SK-N-SH (cell line): ENCODE data around the gene PCAT6.

ENCODE experiments used
- EZH2phosphoT487 ChIP-seq: fragments of 200-600 bp; sonication (generic); IDR thresholded peaks from 2 replicates; pipeline ENCODE4 v1.6.1; 2017; ENCODE audit warnings: low read depth, mixed run types, mild to moderate bottlenecking, antibody characterized with exemption, moderate library complexity, borderline replicate concordance
- POLR2AphosphoS5 ChIP-seq: IDR thresholded peaks from 2 replicates; pipeline ENCODE4 v1.6.1; 2012; ENCODE audit warnings: low read depth, low read length
- RAD21 ChIP-seq: IDR thresholded peaks from 2 replicates; pipeline ENCODE4 v1.6.1; 2012; ENCODE audit warnings: mild to moderate bottlenecking, low read length
- TAF1 ChIP-seq: IDR thresholded peaks from 2 replicates; pipeline ENCODE4 v1.6.1; 2012; ENCODE audit warnings: low read depth, mild to moderate bottlenecking, low read length, moderate library complexity, borderline replicate concordance
- TEAD4 ChIP-seq: IDR thresholded peaks from 2 replicates; pipeline ENCODE4 v1.4.0; 2012; ENCODE audit warnings: mild to moderate bottlenecking, borderline replicate concordance; ENCODE audit not compliant: insufficient read depth
- TF ChIP-seq, protein P1 (sequence below): fragments of 150-350 bp; IDR thresholded peaks from 2 replicates; pipeline ENCODE4 v1.6.1; 2017; ENCODE audit warnings: antibody characterized with exemption, low read length, low read depth, borderline replicate concordance
- TF ChIP-seq, protein P2 (sequence below): fragments of 200-600 bp; sonication (generic); IDR thresholded peaks from 2 replicates; pipeline ENCODE4 v1.6.1; 2017; ENCODE audit warnings: antibody characterized with exemption, mild to moderate bottlenecking, moderate library complexity
- TF ChIP-seq, protein P3 (sequence below): IDR thresholded peaks from 2 replicates; pipeline ENCODE4 v1.6.1; 2012; ENCODE audit warnings: mild to moderate bottlenecking, low read depth, low read length, moderate library complexity
- TF ChIP-seq, protein P4 (sequence below): IDR thresholded peaks from 2 replicates; pipeline ENCODE4 v1.4.0; 2012; ENCODE audit warnings: low read depth, borderline replicate concordance

DNA sequence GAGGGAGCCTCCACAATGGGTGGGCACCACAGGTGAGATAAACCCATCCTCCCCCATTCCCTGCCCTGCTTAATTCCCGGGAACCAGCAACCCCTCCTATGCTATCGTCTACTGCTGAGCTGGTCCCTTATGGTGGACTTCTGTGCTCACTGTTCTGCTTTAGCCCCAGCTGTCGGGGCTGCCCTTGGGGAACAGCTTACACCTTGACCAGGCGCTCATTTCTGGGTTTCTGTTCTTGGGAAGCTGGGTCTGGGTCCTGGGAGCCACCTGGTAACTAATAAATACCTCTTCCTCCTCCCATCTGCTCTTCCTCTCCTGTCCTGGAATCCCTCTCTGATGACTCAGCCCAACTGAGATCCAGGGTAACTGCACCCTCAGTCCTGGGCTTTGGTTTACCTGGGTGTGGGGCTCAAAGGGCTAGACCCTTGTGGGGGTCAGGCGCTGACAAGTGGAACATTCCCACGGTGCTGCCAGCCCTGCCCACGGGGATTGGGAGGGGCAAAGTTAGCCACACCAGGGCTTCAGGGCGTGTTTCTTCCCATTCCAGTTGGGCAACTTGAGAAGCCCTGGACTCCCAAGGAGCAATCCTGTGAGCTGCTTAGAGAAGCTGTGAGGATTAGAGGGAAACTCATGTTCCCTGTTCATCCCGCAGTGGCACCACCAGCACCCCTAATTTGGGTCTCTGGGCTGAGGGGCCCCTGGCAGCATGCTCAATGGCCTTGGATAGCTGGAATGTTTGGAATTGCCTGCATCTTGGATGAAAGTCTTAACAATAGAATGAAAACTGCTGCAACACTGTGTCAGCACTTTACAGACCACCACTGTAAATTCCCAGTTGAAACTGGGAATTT lies 1.6 kb downstream of the PCAT6 start:
- TF ChIP-seq, protein P1, sequence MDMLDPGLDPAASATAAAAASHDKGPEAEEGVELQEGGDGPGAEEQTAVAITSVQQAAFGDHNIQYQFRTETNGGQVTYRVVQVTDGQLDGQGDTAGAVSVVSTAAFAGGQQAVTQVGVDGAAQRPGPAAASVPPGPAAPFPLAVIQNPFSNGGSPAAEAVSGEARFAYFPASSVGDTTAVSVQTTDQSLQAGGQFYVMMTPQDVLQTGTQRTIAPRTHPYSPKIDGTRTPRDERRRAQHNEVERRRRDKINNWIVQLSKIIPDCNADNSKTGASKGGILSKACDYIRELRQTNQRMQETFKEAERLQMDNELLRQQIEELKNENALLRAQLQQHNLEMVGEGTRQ, result no peak
- no peak for TF ChIP-seq EZH2phosphoT487
- TF ChIP-seq, protein P2, sequence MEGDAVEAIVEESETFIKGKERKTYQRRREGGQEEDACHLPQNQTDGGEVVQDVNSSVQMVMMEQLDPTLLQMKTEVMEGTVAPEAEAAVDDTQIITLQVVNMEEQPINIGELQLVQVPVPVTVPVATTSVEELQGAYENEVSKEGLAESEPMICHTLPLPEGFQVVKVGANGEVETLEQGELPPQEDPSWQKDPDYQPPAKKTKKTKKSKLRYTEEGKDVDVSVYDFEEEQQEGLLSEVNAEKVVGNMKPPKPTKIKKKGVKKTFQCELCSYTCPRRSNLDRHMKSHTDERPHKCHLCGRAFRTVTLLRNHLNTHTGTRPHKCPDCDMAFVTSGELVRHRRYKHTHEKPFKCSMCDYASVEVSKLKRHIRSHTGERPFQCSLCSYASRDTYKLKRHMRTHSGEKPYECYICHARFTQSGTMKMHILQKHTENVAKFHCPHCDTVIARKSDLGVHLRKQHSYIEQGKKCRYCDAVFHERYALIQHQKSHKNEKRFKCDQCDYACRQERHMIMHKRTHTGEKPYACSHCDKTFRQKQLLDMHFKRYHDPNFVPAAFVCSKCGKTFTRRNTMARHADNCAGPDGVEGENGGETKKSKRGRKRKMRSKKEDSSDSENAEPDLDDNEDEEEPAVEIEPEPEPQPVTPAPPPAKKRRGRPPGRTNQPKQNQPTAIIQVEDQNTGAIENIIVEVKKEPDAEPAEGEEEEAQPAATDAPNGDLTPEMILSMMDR, result no peak
- TF ChIP-seq, protein P3, sequence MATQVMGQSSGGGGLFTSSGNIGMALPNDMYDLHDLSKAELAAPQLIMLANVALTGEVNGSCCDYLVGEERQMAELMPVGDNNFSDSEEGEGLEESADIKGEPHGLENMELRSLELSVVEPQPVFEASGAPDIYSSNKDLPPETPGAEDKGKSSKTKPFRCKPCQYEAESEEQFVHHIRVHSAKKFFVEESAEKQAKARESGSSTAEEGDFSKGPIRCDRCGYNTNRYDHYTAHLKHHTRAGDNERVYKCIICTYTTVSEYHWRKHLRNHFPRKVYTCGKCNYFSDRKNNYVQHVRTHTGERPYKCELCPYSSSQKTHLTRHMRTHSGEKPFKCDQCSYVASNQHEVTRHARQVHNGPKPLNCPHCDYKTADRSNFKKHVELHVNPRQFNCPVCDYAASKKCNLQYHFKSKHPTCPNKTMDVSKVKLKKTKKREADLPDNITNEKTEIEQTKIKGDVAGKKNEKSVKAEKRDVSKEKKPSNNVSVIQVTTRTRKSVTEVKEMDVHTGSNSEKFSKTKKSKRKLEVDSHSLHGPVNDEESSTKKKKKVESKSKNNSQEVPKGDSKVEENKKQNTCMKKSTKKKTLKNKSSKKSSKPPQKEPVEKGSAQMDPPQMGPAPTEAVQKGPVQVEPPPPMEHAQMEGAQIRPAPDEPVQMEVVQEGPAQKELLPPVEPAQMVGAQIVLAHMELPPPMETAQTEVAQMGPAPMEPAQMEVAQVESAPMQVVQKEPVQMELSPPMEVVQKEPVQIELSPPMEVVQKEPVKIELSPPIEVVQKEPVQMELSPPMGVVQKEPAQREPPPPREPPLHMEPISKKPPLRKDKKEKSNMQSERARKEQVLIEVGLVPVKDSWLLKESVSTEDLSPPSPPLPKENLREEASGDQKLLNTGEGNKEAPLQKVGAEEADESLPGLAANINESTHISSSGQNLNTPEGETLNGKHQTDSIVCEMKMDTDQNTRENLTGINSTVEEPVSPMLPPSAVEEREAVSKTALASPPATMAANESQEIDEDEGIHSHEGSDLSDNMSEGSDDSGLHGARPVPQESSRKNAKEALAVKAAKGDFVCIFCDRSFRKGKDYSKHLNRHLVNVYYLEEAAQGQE, result no peak
- TF ChIP-seq TEAD4, result no peak
- no peak for TF ChIP-seq TAF1
- TF ChIP-seq, protein P4, sequence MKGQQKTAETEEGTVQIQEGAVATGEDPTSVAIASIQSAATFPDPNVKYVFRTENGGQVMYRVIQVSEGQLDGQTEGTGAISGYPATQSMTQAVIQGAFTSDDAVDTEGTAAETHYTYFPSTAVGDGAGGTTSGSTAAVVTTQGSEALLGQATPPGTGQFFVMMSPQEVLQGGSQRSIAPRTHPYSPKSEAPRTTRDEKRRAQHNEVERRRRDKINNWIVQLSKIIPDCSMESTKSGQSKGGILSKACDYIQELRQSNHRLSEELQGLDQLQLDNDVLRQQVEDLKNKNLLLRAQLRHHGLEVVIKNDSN, result no peak
- no peak for TF ChIP-seq POLR2AphosphoS5
- no peak for TF ChIP-seq RAD21
